ENCODE measurements around the gene RASAL2.

Gene RASAL2

DNA sequence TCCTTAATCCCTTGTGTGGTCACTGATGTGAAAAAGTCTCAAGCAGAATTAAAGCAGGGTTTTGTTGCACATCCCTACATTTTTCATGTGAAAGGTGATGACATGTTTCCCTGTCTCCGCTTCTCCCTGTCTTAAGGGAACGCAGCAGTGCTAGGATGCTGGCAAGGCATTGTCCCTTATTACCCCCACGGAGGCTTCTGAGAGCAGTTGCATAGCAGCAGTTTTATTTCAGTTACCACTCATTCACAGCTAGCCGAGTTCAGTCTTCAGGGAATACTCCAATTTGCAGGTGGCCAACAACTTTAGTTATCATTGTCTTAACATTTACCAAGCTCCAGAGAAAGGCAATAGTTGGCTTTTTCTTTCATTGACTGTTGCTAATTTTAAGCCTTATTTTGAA, 313.8 kb downstream of the RASAL2 start:
- no peak for DNase-seq

DNA sequence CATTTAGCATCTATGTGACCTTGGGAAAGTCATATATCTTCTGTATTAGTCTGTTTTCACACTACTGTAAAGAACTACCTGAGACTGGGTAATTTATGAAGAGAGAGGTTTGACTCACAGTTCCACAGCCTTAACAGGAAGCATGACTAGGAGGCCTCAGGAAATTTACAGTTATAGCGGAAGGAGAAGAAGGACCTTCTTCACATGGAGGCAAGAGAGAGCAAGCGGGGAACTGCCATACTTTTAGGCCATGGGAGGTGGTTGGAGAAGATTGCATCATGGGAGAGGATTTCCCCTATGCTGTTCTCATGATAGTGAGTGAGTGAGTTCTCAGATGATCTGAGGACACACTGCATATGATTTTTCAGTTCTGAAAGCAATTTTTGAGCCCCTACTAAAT, 315.0 kb downstream of the RASAL2 start:
- no peak for DNase-seq

DNA sequence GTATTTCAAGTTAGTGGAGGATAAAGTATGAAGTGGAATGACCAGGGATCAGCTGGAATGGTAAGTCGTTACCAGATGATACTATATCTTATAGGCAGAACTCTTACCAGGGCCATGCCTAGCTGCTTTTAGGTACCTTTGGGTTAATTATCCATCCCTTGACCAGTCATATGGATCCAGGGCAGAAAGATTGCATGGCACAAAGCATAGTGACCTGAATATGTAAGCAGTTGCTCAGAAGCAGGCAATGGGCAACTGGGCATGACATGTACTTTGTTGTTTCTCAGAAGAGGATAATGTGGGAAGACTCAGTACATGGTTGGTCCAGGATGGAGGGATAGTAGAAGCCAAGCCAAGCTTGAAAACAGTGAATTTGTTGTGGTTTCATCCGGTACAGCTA, 315.6 kb downstream of the RASAL2 start:
- DNase-seq = no peak

DNA sequence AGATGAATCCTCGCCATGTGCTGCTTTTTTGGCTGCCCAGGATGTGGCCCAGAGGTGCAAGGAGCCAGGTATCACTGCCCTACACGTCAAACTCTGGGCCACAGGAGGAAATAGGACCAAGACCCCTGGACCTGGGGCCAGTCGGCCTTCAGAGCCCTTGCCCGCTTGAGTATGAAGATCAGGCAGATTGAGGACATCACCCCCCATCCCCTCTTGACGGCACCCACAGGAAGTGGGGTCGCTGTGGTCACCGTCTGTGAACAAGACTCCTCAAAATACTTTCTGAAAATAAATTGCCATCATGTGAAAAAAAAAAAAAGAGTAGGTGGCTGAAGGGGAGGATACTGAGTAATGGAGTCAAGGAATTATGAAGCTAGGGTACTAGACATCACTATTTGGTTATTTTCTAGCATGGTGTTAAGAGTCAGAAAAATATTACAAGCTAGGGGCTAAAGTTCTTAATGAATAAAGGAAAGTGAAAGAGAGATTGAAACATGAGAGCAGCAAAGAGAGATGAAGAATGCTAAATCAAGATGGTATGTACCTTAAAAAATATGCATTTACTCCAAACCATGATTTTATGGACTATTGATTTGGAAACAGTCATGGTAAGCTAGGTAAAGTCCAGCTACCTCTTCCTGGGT, 318.0 kb downstream of the RASAL2 start:
- DNase-seq = no peak

DNA sequence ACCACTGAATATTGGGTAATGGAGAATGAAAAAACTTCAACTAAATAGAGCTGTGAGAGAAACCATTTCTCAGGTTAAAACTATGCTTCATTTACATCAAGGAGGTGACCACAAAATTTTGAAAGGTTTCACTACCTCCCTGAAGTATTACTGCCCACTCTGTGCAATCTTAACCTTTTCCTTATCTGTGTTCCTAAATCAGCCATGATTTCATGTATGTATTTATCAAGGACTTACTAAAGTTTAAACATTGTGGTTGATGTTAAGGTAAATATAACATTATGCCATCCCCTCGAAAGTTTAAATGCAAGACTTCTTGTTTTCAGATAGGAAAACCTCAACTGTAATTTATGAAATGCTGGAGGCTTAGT, 318.5 kb downstream of the RASAL2 start:
- DNase-seq = no peak

DNA sequence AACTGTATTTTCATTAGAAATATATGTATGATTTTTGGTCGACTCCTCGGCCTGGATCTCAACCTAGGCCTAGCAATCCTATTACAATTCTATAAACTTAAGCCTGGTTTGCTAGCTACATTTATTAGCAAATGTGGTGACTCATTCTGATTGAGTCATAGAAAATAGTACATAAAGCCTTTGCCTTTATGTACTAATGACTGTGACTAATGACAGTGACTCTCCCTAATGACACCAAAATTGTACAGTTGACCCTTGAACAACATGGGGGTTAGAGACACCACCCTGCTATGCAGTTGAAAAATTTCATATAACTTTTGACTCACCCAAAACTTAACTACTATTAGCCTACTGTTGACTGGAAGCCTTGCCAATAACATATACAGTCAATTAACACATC, 324.0 kb downstream of the RASAL2 start:
- DNase-seq = no peak

DNA sequence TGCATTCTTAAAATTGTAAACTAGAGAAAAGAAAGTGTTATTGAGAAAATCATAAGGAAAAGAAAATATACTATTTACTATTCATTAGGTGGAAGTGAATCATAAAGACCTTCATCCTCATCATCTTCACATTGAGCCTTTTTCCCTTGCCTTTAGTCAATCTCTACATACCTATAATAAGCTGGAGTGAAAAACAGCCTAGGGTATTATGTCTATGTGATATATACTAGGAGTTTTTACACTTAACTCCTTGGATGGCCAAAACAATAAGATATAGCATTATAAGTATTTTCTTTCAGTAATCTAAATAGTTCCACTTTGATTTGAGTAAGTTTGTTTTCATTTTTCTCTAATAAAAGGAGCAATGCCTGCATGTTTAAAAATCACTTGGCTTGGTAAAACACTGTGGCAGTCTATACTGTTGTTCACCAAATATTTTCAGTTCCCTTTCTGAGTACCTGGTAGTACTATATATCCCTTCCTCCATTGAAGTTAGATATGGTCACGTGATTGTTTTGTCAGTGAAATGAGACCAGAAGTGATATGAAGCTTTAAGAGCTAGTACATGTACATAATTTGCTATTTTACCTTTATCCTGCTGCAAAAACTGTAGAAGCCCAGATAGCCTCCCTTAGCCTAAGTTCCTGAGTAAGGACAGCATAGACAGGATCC, 324.5 kb downstream of the RASAL2 start:
- no peak for DNase-seq

DNA sequence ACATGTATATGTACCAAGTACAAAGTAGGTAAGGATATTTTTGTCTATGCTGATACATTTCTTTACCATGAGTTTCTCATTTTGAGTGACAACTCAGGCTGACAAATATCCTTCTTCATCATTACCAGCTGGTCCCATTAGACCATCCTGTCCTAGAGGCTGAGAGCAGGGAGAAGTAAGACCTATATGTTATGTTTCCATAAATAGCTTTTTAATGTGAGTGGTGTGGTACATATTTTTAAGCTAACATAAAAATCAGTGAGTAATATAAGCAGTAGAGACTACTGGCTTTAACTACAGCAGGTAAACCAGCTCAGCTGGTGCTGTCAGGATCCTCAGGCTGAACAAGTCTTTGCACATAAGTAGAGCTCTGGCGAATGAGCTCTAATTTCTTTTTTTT, 340.5 kb downstream of the RASAL2 start:
- DNase-seq = no peak

DNA sequence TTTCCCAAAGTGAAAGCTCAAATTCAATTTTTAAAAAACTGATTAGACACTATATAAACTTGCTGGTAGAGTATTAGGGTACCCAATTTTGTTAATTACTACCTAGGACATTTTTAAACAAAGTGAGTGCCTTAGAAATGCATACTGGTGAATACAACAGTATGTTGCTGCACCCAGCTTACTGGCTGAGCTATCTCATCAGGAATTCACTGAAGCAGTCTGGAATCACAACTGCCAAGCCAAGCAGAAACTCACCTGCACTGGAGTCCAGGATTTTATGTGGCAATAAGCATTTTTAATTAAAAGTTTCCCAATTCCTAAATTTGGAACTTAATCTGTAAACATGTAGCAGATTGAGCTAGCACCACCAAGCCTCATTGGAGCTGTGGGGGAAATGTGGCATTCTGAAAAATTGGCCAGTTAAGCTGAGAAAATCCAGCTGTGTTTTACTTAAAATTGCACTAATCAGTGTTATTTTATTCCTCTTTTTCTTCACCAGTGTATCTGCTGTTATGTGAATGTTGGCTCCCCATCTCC, 341.1 kb downstream of the RASAL2 start:
- DNase-seq = no peak

DNA sequence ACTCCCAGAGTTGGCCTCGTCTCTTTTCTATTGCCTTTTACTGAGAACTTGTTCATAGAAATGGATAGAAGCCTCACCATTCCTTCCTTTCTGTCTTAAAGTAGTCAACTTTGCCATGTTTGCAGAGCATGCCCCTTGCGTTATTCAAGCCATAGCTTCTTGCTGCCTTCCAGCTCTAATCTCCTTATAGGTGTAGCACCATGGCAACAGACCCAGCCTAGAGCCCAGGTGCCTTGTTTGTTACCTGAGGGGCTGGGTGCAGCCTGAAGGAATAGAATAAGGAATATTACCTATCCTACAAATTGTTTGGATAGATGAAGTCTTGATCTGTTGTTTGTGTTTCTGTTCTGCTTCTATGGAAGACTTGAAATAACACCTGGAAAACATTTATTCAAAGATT, 343.0 kb downstream of the RASAL2 start:
- no peak for DNase-seq

DNA sequence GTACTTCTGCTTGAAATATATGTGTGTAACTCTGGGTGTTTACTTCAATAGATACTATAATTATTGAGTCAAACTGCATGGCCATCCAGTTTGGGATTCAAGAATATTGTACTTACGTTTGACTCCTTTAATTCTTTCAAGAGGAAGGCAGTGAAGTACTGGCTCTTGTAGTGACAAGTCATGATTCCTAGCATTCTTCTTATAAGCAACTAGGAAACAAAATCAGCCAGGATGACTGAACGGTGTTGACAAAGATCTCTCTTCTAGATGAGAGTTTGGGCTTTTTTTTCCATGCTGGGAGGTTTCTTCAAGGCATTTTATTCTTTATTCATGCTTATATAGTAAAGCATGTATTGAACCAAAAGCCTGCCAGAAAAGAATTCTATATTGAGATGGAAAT, 344.5 kb downstream of the RASAL2 start:
- no peak for DNase-seq

DNA sequence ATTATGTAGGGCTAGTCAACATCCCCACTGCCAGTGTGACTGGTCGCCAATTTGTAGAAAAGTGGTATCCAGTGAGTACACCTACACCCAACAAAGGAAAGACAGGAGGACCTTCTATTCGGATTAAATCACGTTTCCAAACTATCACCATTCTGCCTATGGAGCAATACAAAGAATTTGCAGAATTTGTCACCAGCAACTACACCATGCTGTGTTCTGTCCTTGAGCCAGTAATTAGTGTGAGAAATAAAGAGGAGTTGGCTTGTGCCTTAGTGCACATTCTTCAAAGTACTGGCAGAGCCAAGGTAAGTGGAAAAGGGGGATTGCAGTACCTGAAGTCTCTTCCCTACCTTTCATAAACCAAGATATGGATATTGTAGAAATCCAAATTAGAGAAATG, 349.0 kb downstream of the RASAL2 start:
- DNase-seq = no peak

DNA sequence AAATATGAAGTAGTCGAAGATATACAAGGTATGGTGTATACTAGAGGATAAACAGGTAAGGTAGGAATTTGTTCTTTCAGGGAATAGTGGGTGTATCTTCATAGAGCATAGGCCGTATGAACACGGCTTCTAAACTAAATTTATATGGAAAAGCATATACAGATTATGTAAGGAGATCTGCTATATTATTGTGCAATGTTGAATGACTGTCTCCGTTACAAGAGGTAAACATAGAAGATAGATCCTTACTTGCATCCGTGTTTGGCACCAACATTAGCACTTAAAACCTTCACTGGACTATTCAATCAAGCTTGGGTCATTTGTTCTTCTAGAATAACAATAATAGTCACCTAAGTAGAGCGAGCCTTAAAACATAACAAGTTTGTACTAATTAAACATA, 357.0 kb downstream of the RASAL2 start:
- DNase-seq = no peak

DNA sequence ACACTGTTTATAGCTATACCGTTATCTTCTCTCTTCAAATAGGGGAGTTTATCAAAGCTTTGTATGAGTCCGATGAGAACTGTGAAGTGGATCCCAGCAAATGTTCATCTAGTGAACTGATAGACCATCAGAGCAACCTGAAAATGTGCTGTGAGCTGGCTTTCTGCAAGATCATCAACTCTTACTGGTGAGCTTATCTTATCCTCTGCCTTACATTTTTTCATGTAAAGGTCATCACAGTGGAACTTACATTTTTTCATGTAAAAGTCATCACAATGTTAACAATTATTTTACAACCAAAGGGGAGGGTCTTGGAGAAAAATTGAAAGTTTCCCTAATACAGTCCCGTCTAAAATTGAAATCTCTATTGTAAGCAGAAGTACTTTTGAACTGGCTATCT, 357.6 kb downstream of the RASAL2 start:
- DNase-seq = no peak

DNA sequence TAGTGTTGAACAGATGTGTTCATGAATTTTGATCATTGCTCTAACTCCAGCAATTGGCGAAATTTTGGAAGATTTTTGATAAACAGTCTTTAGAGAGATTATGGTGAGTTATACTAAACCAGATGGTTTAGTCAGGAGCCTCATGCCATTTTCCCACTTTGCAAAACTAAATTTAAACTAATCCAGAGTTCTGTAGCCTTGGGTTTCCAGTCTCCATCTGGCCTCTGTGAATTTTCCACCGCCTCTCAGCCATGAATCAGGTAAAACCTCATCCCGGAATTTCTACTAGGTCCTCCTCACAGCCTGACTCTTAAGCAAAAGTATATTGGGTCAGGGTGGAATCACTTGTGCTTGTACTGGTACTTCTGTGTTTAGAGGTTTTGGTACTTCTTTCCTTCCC, 358.1 kb downstream of the RASAL2 start:
- DNase-seq = no peak

DNA sequence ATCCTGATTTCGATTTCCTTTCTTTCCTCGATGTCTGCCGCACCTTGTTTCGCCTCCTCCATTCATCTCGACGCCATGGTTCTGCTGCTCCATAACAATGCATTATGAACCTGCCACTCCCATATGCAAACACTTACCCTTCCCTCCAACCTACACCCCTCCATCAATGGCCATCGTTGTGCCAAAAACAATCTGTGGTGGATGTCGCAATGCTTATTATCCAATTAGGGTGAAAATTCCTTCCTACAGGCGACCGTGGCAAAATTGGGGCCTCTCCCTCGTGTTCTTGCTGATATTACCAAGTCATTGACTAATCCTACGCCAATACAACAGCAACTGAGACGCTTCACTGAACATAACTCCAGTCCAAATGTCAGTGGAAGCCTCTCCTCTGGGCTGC, 362.6 kb downstream of the RASAL2 start:
- no peak for DNase-seq

DNA sequence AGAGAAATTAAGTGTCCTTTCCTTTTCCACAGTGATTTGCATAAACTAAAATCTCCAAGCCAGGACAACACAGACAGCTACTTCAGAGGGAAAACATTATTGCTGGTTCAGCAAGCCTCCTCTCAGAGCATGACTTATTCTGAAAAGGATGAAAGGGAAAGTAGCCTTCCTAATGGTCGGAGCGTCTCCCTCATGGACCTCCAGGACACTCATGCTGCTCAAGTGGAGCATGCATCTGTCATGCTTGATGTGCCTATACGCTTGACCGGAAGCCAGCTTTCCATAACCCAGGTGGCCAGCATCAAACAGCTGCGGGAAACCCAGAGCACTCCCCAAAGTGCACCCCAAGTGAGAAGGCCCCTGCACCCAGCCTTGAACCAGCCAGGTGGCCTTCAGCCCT, 363.7 kb downstream of the RASAL2 start:
- no peak for DNase-seq

DNA sequence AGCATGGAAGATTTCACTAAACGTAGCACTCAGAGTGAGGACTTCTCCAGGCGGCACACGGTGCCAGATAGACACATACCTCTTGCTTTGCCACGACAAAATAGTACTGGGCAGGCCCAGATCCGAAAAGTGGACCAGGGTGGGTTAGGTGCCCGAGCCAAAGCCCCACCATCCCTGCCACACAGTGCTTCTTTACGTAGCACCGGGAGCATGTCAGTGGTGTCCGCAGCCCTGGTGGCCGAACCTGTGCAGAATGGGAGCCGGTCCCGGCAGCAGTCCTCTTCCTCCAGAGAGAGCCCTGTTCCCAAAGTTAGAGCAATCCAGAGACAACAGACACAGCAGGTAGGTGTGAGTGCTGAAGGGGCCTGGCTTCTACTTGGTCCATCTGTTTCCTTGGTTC, 364.3 kb downstream of the RASAL2 start:
- DNase-seq = no peak

DNA sequence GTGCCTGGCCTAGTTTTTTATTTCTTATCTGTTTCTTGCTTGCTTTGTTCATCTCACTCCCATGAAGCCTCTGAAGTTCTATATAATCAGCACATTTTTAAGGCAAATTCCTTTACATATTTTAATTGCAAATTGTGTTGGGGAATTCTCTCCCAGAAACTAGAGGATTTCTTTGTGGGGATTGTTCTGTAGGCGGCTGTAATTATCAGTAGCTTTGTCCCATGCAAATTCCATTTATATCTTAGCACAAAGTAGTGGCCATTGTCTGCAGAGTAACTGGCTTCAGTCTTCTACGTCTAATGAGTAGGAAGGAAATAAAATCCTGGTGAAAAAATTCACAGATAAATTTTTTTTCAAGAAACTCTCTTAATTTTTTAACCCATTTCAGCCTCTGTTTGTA, 367.2 kb downstream of the RASAL2 start:
- DNase-seq = no peak

DNA sequence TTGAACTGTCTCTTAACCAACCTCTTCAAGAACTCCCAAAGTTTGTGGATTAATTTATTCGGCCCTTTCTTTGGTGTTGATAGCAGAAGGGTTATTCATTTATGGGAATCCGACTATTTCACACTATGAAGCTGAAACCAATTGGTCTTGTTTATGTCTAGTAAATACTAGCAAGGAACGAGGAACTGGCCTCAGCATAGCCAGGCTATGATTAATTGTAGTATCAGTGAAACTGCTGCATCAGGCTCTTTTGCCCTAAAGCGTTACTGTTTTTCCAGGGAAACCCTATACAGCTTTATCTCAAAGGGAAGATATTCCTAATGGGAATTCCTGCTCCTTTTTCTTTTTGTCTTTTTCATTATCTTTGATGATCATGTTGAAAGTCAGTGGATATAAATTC, 367.8 kb downstream of the RASAL2 start:
- DNase-seq = no peak

DNA sequence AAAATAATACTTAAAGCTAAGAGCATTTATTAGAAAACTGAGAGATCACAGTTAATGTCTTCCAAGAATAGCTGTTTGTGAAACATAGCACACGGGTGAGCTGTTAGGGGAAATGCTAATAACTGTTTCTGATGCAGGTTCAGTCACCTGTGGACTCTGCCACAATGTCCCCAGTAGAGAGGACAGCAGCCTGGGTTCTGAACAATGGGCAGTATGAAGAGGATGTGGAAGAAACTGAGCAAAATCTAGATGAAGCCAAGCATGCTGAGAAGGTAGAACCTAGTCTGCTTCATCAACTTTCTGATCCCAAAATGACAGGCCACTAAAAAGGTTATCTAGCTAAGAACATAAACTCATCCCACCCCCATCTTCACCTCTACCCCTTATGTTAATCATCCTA, 370.2 kb downstream of the RASAL2 start:
- no peak for DNase-seq

DNA sequence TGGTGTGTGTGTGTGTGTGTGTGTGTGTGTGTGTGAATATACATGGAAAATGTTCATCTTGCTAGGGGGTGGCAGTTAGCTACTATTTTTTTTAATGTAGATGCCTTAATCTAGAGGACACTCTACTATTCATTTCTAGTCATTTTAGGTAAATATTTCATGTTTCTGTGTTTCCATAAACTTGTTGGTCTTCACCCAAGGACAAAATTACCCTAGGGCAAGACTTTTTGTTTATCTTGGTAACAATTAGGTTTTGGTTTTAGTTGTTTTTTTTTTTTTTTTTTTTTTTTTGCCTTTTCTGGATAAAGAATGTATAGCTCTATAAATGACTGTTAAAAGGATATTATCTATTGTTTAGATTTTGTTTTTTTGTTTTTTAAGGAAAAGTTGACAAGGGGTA, 370.7 kb downstream of the RASAL2 start:
- DNase-seq = no peak

DNA sequence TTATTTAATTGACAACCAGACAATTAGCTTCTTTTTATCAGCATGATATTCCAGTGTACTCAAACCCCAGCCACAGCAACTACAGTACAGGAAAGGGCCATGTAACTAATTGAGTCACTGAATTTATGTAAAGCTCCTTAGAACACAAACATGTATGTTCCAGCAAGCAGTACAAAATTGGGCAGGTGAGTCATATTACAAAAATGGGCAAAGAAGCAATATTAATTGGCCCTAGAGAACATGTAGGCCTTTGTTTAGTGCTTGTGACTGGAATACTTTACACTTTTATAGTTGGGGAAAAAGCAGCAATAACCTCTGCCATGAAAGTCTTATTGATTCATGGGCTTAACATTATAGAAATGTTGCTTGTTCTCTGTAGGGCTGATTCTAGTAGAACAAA, 371.1 kb downstream of the RASAL2 start:
- no peak for DNase-seq

DNA sequence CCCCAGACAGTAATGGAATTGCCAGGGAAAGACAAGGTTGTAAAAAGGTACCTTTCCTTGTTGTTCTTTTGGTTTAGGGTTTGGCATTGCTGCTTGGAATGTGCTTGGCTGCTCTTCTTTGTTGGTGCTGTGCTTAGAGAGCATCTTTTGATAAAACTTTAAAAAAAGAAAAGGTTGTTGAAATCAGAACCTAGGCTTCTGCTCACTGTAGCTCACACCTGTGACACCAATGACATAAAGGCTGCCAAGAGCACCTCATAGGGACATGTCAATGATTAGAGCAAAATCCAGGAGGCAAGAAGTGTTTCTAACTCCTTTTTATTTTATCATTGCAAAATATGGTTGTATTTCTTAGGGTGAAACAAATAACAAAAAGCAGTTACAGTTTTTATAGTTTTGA, 373.9 kb downstream of the RASAL2 start:
- DNase-seq = no peak

DNA sequence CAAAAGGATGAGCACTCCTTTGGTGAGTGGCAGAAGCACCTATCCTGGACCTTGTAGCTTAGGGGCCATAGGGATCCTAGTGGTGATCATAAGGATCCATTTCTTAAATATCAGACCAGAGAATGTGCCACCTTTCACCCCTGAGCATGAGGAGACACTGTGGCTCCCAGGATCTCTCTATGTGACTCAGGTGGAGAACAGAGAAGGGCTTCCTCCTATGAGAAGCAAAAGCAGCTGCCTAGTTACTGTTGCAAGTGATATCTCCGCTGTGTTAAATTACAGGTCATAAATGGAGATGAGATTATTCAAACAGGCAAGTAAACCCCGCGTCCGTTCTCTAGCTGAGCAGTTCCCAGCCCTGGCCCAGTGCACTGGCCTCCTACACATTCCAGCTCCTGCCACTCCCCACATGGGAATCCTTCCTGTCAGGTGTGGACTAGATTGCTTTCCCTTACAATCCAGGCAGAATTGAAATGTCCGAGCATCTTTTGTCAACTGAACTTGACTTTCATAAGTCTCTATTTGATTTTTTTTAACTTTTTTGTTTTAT, 376.6 kb downstream of the RASAL2 start:
- peak; percentile 82 for DNase-seq

Measured in islet precursor cell (in vitro differentiated cells).